ENCODE data around the gene IPO4. TPM values are rescaled to one million over a fixed set of nuclear protein-coding genes. Genes with fewer than 3 reads are reported as not detected.

The IPO4 gene
- total and polyA plus RNA-seq, 2 of the 8 experiments (the other 6 are each of a cell fraction or from before 2014, with no cell fraction given) = 55.5 to 108 TPM

GRCh38 chr14:24207104-24207551, 18.5 kb upstream of the IPO4 start:
- no peak for TF ChIP-seq NANOG (IDR thresholded peaks at IDR 0.05; ENCODE audit: insufficient read depth, low read depth, low read length, poor library complexity, severe bottlenecking)
- TF ChIP-seq MAFK (IDR thresholded peaks at IDR 0.05; ENCODE audit: low read depth, low read length) = no peak
- no peak for TF ChIP-seq ZNF274 (IDR thresholded peaks at IDR 0.05; ENCODE audit: borderline replicate concordance, extremely low read depth, low read length)
- no peak for TF ChIP-seq GABPA (IDR thresholded peaks at IDR 0.05; ENCODE audit: borderline replicate concordance, insufficient read depth, low read length)
- TF ChIP-seq SAP30 (IDR thresholded peaks at IDR 0.05; ENCODE audit: insufficient read depth, insufficient replicate concordance, low read length) = no peak
- no peak for TF ChIP-seq CEBPB (IDR thresholded peaks at IDR 0.05; ENCODE audit: low read depth, low read length)
- TF ChIP-seq TCF12 (IDR thresholded peaks at IDR 0.05; ENCODE audit: low read depth, low read length) = no peak
- TF ChIP-seq, protein P1, sequence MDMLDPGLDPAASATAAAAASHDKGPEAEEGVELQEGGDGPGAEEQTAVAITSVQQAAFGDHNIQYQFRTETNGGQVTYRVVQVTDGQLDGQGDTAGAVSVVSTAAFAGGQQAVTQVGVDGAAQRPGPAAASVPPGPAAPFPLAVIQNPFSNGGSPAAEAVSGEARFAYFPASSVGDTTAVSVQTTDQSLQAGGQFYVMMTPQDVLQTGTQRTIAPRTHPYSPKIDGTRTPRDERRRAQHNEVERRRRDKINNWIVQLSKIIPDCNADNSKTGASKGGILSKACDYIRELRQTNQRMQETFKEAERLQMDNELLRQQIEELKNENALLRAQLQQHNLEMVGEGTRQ (IDR thresholded peaks at IDR 0.05; ENCODE audit: low read length) = no peak
- no peak for TF ChIP-seq FOSL1 (IDR thresholded peaks at IDR 0.05; ENCODE audit: insufficient read depth, low read depth, low read length)
- TF ChIP-seq KDM5A (IDR thresholded peaks at IDR 0.05; ENCODE audit: low read length) = no peak
- no peak for TF ChIP-seq SIRT6 (IDR thresholded peaks at IDR 0.05; ENCODE audit: low read length)
- TF ChIP-seq EP300 (IDR thresholded peaks at IDR 0.05; ENCODE audit: borderline replicate concordance in 1 of 2, low read depth in 2 of 2, low read length in 2 of 2) = no peak
- H3K4me2 ChIP-seq (ENCODE audit: insufficient read depth in 1 of 2, low read depth in 2 of 2, low read length in 2 of 2) = no peak overlapping the region
- H3K14ac ChIP-seq (ENCODE audit: insufficient read length) = no peak overlapping the region
- ChIA-PET POLR2A (ENCODE audit: partially characterized antibody) (interaction anchor here (1.0 to 11.1 kb wide), 5 partner anchors 12 to 132 kb away, joined by 3 to 119 read pairs (median 3); partner anchors contain the start of genes IRF9, RIPK3 and TM9SF1), CTCF (ENCODE audit: partially characterized antibody) (interaction anchor here (1.1 to 2.1 kb wide), 3 partner anchors 9 to 90 kb away, joined by 3 to 4 read pairs (median 3); partner anchors contain the start of genes MDP1 and TINF2)
- H4K8ac ChIP-seq (ENCODE audit: extremely low read depth, insufficient read depth, low read length) = no peak overlapping the region
- no peak overlapping the region for H2BK5ac ChIP-seq (ENCODE audit: low read depth, low read length)
- H2BK20ac ChIP-seq (ENCODE audit: low read length) = no peak overlapping the region
- peaks cover 21 to 48% (median 38%) of the 10 kb centered on the region in 4 experiments for H3K36me3 ChIP-seq (ENCODE audit: control insufficient read depth in 2 of 4, insufficient read depth in 4 of 4, low read length in 3 of 4)
- H3K4me1 ChIP-seq (replicated peaks in 1 of 4; ENCODE audit: control insufficient read depth in 3 of 4, insufficient read depth in 4 of 4, low read length in 3 of 4) = peaks cover 0 to 7% (median 4%) of the 10 kb centered on the region in 4 experiments; a peak in 3 of 7 replicates
- no peak overlapping the region for H3K4ac ChIP-seq (replicated peaks; ENCODE audit: insufficient read length, low read depth, low read length)
- no peak overlapping the region for H2AK5ac ChIP-seq (ENCODE audit: low read depth, low read length)
- no peaks in the 10 kb centered on the region for H3K9me3 ChIP-seq (ENCODE audit: insufficient read depth in 2 of 2, low read depth in 1 of 2, low read length in 1 of 2)
- H4K5ac ChIP-seq (ENCODE audit: insufficient read length, low read depth, low read length) = no peak overlapping the region
- WGBS, 2 experiments (ENCODE audit: extremely low coverage in 1 of 2, insufficient coverage in 1 of 2, insufficient read length in 1 of 2, insufficient replicate concordance in 2 of 2, low coverage in 1 of 2, low lambda C conversion rate in 2 of 2, missing lambda C conversion rate in 1 of 2) = 100% methylated on average over 5 of the region's 5 CpGs; no CpG with 5 or more reads in 1 of the 2 experiments
- H4K91ac ChIP-seq (replicated peaks; ENCODE audit: insufficient read length, low read length) = no peak overlapping the region
- no peaks in the 10 kb centered on the region for H3K27me3 ChIP-seq (replicated peaks in 1 of 4; ENCODE audit: control insufficient read depth in 3 of 4, extremely low read depth in 1 of 4, insufficient read depth in 3 of 4, low read length in 3 of 4)
- no peak overlapping the region for H3K9ac ChIP-seq (replicated peaks in 1 of 4; ENCODE audit: extremely low read depth in 1 of 4, low read depth in 3 of 4, low read length in 3 of 4)
- H3K79me1 ChIP-seq (ENCODE audit: low read depth, low read length) = no peaks in the 10 kb centered on the region
- H2BK15ac ChIP-seq (ENCODE audit: low read length) = no peak overlapping the region
- FAIRE-seq = no peak
- no peak for DNase-seq (ENCODE audit: low read depth in 1 of 2, low spot score in 2 of 2)
- no peak overlapping the region for H2BK120ac ChIP-seq (replicated peaks; ENCODE audit: low read depth, low read length)
- H4K20me1 ChIP-seq (replicated peaks in 1 of 2; ENCODE audit: control insufficient read depth in 1 of 2, insufficient read depth in 2 of 2, low read length in 2 of 2) = peaks cover 0 to 2% of the 10 kb centered on the region in 2 experiments
- no peaks in the 10 kb centered on the region for H3K23me2 ChIP-seq (ENCODE audit: low read depth, low read length)
- H3K23ac ChIP-seq (ENCODE audit: insufficient read length) = no peak overlapping the region
- no peak overlapping the region for H2BK12ac ChIP-seq (ENCODE audit: low read depth, low read length)
- no peak overlapping the region for H3K18ac ChIP-seq (ENCODE audit: extremely low read depth, low read length)
- H3K4me3 ChIP-seq (ENCODE audit: extremely low read depth in 1 of 4, insufficient read depth in 2 of 4, low read depth in 3 of 4, low read length in 4 of 4) = no peak overlapping the region
- no peak overlapping the region for H2AFZ ChIP-seq (ENCODE audit: low read length)
- H3K56ac ChIP-seq (replicated peaks; ENCODE audit: insufficient read length, low read depth, low read length) = no peak overlapping the region
- H3K27ac ChIP-seq (ENCODE audit: low read depth, low read length) = no peak overlapping the region
- no peaks in the 10 kb centered on the region; a peak in 1 of 4 replicates for H3K79me2 ChIP-seq (ENCODE audit: control insufficient read depth in 1 of 2, insufficient read depth in 2 of 2, low read length in 2 of 2)

Measured in H1 (cell line).